GM19463 (cell line): Measurements from ENCODE around the gene TRAFD1.
A peak's percentile ranks its signal among the peaks of the same experiment; 100 is the strongest.
"Not testable (repeated sequence)": the region's sequence is repeated elsewhere in the genome, so short reads cannot be mapped to it uniquely, and the experiment has no call there.

Experiments used
- ATAC-seq: cut with Tn5 transposase; IDR thresholded peaks from one replicate; pipeline ENCODE4 v1.9.1; 2021; ENCODE audit warnings: mild to moderate bottlenecking, moderate library complexity; ENCODE audit not compliant: unreplicated experiment

TRAFD1 gene, protein sequence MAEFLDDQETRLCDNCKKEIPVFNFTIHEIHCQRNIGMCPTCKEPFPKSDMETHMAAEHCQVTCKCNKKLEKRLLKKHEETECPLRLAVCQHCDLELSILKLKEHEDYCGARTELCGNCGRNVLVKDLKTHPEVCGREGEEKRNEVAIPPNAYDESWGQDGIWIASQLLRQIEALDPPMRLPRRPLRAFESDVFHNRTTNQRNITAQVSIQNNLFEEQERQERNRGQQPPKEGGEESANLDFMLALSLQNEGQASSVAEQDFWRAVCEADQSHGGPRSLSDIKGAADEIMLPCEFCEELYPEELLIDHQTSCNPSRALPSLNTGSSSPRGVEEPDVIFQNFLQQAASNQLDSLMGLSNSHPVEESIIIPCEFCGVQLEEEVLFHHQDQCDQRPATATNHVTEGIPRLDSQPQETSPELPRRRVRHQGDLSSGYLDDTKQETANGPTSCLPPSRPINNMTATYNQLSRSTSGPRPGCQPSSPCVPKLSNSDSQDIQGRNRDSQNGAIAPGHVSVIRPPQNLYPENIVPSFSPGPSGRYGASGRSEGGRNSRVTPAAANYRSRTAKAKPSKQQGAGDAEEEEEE

GRCh38 chr12:112125250-112125999, at the start of gene TRAFD1:
Gene TRAFD1 (plus strand): TSS chr12:112125560. CDS start chr12:112130523, 4,963 bp downstream.
- ATAC-seq: peak; percentile 98

GRCh38 chr12:112087055-112087850, 38.1 kb upstream of the TRAFD1 start:
- ATAC-seq: no peak

DNA sequence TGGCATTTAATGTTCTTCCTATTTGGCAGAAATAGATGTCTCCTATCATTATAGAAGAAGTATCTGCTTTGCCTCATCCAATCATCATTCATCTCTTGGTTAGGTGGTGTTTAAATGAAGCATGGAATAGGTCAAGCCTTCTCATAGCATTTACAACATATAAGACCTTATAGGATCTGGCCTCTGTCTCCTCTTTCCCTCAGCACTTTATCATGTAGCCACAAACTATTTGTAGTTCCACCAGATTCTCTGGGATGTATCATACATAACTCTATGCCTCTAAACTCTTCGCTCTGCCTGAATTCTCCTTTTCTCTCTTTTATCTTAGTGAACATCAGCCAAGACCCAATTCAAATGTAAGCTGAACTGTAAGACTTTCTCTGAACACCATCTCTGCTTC, 37.5 kb upstream of the TRAFD1 start:
- no peak for ATAC-seq

DNA sequence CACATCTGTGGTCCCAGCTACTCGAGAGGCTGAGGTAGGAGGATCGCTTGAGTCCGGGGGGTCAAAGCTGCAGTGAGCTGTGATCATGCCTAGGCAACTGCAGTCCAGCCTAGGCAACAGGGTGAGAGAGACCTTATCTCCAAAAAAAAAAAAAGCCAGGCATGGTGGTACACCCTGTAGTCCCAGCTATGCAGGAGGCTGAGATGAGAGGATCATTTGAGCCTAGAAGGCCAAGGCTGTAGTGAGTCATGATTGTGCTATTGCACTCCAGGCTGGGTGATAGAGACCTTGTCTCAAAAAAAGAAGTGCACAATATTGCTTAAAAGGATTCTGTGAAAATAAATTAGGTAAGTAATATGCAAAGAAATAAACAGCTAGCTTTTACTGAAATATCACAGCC, 33.8 kb upstream of the TRAFD1 start:
- no peak for ATAC-seq

- ATAC-seq: peak; percentile 68
Measured at GRCh38 chr12:112096070-112096469, 29.3 kb upstream of the TRAFD1 start.

DNA sequence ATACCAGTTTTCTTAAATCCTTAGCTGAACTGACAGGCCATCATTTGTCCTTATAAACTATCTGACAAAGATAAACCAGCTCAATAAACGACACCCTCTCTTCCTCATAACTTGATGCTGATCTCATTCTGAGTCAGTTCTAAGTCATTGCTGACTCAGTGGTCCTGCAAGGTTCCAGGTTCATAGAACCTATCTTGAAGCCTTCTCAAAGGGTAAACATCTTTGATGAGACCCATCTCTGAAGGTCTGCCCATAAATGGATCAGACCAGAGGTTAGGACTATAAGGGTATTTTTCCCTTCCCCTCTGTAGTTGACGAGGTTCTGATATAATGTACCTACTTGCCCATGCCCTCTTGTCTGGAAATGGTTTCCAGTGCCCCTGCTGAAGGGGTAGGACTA, 28.7 kb upstream of the TRAFD1 start:
- ATAC-seq: no peak

DNA sequence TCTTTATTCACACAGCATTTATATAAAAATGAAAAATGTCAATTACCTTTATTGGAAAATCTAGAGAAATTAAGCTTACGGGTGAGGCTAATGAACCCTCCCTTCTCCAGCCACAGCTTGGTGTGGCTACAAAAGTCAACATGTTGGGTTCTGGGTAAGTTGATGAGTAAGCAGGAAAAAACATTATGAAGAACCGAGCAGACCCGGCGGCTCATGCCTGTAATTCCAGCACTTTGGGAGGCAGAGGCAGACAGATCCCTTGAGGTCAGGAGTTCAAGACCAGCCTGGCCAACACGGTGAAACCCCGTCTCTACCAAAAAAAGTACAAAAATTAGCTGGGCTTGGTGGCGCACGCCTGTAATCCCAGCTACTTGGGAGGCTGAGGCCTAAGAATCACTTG, 27.7 kb upstream of the TRAFD1 start:
- ATAC-seq: no peak

DNA sequence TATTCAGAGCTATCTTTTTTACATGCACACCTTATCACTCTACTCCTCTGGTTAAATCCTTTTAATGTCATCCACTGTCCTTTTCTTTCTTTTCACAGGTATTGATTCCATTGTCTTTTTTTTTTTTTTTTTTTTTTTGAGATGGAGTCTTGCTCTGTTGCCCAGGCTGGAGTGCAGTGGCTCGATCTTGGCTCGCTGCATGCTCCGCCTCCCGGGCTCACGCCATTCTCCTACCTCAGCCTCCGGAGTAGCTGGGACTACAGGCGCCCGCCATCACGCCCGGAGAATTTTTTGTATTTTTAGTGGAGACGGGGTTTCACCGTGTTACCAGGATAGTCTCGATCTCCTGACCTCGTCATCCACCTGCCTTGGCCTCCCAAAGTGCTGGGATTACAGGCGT, 24.9 kb upstream of the TRAFD1 start:
- ATAC-seq: not testable (repeated sequence)

GRCh38 chr12:112102127-112102526, 23.2 kb upstream of the TRAFD1 start:
- no peak for ATAC-seq

- ATAC-seq: not testable (repeated sequence)
Measured at GRCh38 chr12:112102746-112103145, 22.6 kb upstream of the TRAFD1 start.

DNA sequence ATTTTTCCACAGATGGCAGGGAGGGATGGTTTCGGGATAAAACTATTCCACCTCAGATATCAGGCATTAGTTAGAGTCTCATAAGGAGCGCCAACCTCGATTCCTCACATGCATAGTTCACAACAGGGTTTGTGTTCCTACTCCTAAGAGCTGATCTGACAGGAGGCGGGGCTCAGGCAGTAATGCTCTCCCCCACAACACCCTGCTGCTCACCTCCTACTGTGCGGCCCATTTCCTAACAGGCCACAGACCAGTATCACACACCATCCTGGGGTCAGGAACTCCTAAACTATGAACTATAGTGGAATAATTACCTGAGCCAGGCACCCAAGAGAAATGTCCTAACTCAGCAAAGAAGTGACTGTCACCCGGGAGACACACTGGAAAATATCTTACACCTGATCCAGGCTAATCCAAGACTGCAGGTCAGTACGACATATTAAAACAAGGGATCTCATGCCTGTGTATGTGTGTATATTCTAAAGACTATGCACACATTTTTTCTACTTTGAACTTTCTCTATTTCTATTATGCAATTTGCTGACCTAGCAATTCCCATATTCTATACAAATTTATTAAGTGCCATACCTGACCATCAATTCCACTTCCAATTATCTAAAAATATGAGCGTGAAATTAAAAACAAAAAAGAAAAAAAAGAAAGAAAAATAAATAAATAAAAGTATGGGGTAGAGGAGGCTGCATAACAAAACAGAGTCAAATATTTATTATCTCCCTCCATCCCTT, 21.4 kb upstream of the TRAFD1 start:
- ATAC-seq: no peak

DNA sequence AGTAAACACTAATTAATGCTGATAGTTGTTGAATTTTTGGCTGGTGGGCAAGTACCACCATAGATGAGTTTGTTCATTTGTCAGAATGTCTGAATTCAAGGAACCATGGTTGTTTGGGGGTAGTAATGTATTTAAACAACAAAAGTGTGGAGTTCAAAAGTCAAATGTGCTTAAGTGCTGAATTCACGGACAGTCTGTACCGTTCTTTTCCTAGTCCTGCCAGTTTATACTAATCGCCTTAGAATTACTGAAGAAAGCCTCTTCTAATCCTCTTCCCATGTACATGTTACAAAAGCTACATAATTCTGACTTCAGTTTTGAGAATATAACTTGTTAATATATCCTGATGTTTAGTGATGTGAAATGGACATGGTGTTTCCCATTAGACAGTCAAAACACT, 19.5 kb upstream of the TRAFD1 start:
- no peak for ATAC-seq

GRCh38 chr12:112107306-112108201, 17.8 kb upstream of the TRAFD1 start:
- ATAC-seq: no peak

DNA sequence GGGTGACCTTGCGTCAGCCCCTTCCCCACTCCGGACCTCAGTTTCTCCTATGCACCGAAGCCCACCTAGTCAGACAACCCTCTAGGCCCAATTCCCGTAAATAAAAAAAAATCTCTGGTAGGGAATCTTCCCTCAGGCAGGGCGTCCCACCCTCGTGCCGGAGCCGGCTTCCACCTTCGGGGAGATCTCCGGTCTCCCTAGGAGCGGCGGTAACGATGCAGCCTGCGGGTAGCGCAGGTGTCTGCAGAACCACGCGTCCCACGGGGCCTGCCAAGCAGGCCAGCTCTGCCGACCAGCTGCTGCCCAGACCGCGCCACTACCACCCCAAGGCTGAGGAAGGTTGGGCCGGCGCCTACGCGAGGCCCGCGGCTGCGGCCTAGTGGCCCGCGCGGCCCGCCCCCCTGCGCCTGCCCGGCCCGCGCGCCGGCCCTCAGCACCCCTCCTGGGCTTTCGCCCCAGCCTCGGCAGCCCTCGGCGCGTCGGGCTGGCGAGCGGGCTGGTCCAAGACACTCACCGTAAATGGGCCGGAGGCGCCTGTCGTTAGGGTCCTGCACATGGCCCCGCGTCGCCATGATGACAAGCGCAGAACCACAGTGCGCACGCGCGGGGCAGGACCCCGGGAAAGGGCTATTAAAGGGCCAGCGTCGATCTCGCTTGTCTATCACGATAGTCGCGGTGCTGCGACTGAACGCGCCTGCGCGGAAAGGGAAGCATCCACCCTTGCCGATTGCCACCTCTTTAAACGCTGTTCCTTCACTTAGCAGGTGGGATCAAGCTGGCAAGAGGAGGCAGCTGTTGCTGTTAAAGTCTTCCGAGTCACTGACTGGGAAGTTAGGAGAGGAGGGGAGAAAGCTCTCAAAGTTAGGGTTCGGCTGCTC, 16.9 kb upstream of the TRAFD1 start, which contains the start of gene NAA25:
NAA25 (minus strand) TSS at position 582 of the 878 bp plus-strand sequence; CDS start at position 572, 10 bp downstream.
- peak; percentile 82 for ATAC-seq

- not testable (repeated sequence) for ATAC-seq
Measured at GRCh38 chr12:112110787-112111662, 14.3 kb upstream of the TRAFD1 start.

DNA sequence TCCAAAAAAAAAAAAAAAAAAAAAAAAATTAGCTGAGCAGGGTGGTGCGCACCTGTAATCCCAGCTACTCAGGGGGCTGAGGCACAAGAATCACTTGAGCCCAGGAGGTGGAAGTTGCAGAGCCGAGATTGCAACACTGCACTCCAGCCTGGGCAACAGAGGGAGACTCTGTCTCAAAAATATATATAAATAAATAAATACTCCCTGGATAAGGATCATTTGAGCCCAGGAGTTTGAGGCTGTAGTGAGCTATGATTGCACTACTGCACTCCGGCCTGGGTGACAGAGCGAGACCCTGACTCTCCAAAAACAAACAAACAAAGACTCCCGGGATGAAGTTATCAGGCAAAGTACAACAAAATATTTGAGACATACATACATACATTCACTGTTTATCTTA, 13.4 kb upstream of the TRAFD1 start:
- no peak for ATAC-seq
